ENCODE data around the gene ACBD7. TPM values are rescaled to one million over a fixed set of nuclear protein-coding genes. Genes with fewer than 3 reads are reported as not detected.
A peak's percentile ranks its signal among the peaks of the same experiment; 100 is the strongest.

The ACBD7 gene
- total and polyA plus RNA-seq, 2 experiments from 2014 or later = 1.2 to 15.4 TPM

DNA sequence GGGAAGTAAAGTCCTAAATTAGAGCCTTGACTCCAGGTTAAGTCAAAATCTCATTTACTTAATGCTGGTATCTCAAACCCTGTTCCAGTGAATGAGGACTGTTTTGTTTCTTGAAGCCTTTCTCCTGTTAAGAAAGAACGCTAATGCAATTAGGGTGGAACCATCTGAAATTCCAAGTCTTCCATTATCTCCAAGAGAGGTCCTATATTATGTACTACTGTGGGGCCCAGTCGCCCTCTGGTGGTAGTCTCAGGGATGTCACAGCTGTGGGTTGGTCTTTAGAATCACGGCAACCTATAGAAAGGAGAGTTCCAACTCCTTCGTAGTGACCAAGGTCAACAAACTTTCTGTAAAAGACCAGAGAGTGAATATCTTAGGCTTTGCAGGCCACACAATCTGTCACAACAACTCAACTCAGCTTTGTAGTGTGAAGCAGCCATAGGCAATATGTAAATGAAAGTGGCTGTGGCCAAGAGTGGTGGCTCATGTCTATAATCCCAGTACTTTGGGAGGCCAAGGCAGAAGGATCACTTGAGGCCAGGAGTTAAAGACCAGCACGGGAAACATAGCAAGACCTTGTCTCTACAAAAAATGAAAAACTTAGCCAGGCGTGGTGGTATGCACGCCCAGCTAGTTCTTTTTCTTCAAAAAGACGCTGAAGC is 17.9 kb upstream of the ACBD7 start:
- no peaks in the 10 kb centered on the region for H3K4me1 ChIP-seq (ENCODE audit: low read depth)
- peaks cover 25% of the 10 kb centered on the region for H3K36me3 ChIP-seq
- no peak overlapping the region for H3K27ac ChIP-seq
- DNase-seq (ENCODE audit: low read depth in 1 of 2, low spot score in 1 of 2) = peak; percentile 73 to 84
- TF ChIP-seq, protein P1, sequence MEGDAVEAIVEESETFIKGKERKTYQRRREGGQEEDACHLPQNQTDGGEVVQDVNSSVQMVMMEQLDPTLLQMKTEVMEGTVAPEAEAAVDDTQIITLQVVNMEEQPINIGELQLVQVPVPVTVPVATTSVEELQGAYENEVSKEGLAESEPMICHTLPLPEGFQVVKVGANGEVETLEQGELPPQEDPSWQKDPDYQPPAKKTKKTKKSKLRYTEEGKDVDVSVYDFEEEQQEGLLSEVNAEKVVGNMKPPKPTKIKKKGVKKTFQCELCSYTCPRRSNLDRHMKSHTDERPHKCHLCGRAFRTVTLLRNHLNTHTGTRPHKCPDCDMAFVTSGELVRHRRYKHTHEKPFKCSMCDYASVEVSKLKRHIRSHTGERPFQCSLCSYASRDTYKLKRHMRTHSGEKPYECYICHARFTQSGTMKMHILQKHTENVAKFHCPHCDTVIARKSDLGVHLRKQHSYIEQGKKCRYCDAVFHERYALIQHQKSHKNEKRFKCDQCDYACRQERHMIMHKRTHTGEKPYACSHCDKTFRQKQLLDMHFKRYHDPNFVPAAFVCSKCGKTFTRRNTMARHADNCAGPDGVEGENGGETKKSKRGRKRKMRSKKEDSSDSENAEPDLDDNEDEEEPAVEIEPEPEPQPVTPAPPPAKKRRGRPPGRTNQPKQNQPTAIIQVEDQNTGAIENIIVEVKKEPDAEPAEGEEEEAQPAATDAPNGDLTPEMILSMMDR (IDR thresholded peaks at IDR 0.05; ENCODE audit: low read depth, low read length) = peak; percentile 94
- H3K27me3 ChIP-seq = no peaks in the 10 kb centered on the region
- no peaks in the 10 kb centered on the region for H3K9me3 ChIP-seq (ENCODE audit: low read depth)
- H3K4me3 ChIP-seq = no peak overlapping the region

DNA sequence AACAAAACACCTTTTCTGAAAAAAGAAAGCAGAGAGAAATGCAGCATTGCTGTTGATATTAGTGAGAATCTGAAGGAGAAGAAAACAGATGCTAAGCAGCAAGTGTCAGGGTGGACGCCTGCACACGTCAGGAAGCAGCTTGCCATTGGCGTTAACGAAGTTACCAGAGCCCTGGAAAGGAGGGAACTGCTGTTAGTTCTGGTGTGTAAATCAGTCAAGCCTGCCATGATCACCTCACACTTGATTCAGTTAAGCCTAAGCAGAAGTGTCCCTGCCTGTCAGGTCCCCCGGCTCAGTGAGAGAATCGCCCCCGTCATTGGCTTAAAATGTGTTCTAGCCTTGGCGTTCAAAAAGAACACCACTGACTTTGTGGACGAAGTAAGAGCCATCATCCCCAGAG is 14.9 kb upstream of the ACBD7 start:
- H3K27ac ChIP-seq = no peak overlapping the region
- no peaks in the 10 kb centered on the region for H3K9me3 ChIP-seq (ENCODE audit: low read depth)
- TF ChIP-seq, protein P1 (IDR thresholded peaks at IDR 0.05; ENCODE audit: low read depth, low read length) = no peak
- H3K4me3 ChIP-seq = no peak overlapping the region
- no peak for DNase-seq (ENCODE audit: low read depth in 1 of 2, low spot score in 1 of 2)
- H3K36me3 ChIP-seq = peaks cover 25% of the 10 kb centered on the region
- H3K4me1 ChIP-seq (ENCODE audit: low read depth) = peaks cover 4% of the 10 kb centered on the region
- H3K27me3 ChIP-seq = no peaks in the 10 kb centered on the region

GRCh38 chr10:15099886-15100285 is 11.3 kb upstream of the ACBD7 start:
- H3K27ac ChIP-seq = no peak overlapping the region
- DNase-seq (ENCODE audit: low read depth in 1 of 2, low spot score in 1 of 2) = no peak
- TF ChIP-seq, protein P1 (IDR thresholded peaks at IDR 0.05; ENCODE audit: low read depth, low read length) = no peak
- H3K4me1 ChIP-seq (ENCODE audit: low read depth) = peaks cover 10% of the 10 kb centered on the region
- H3K27me3 ChIP-seq = no peaks in the 10 kb centered on the region
- H3K4me3 ChIP-seq = no peak overlapping the region
- peaks cover 15% of the 10 kb centered on the region for H3K36me3 ChIP-seq
- no peaks in the 10 kb centered on the region for H3K9me3 ChIP-seq (ENCODE audit: low read depth)

GRCh38 chr10:15097011-15097812 is 8.6 kb upstream of the ACBD7 start, which contains the start of gene RPP38:
TSS of gene RPP38 (plus strand) at chr10:15097355. CDS start at chr10:15103315, 5,960 bp downstream.
- Histone ChIP-seq H3K27ac (peak within 1 kb of the TSS; percentile 96), H3K9me3 (ENCODE audit: low read depth) (no peaks in the 10 kb centered on the region), H3K36me3 (peaks cover 1% of the 10 kb centered on the region), H3K4me3 (peak within 1 kb of the TSS; percentile 55), H3K4me1 (ENCODE audit: low read depth) (peaks cover 10% of the 10 kb centered on the region), H3K27me3 (no peaks in the 10 kb centered on the region)
- TF ChIP-seq, protein P1 (IDR thresholded peaks at IDR 0.05; ENCODE audit: low read depth, low read length) = no peak
- DNase-seq (ENCODE audit: low read depth in 1 of 2, low spot score in 1 of 2) = peak; percentile 98

DNA sequence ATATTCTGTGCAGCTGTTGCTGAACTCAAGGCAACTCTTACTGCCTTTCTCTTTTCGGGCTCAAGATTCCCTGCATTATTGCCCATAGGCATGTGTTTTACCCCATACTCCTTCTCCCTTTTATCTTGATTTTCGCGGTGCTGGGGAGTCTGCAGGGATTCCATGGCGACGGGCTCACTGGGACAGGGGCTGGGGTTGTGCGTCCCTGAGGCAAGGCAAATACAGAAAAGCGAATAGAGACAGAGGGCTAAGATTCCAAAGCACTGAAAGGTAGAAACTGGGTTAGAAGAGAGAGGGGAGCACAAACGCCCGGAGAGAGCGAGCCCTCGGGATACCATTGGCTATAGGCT is 8.1 kb upstream of the ACBD7 start:
- Histone ChIP-seq H3K27me3 (no peaks in the 10 kb centered on the region), H3K4me3 (peak overlapping the region; percentile 55), H3K36me3 (no peaks in the 10 kb centered on the region), H3K9me3 (ENCODE audit: low read depth) (no peaks in the 10 kb centered on the region), H3K27ac (peak overlapping the region; percentile 96), H3K4me1 (ENCODE audit: low read depth) (peaks cover 10% of the 10 kb centered on the region)
- TF ChIP-seq, protein P1 (IDR thresholded peaks at IDR 0.05; ENCODE audit: low read depth, low read length) = no peak
- DNase-seq (ENCODE audit: low read depth in 1 of 2, low spot score in 1 of 2) = no peak
